K562 (cell line): ENCODE data around the gene ZNRF1. TPM values are rescaled to one million over a fixed set of nuclear protein-coding genes. Genes with fewer than 3 reads are reported as not detected.

Experiments used
- EP300 ChIP-seq: IDR thresholded peaks from 2 replicates; pipeline ENCODE4 v1.6.1; 2012; ENCODE audit warnings: low read length, improper control_type of control experiment
- HDAC1 ChIP-seq, 2 experiments: fragments of 450-650 bp; IDR thresholded peaks; 2 replicates each; pipeline ENCODE4 v1.6.1; 2016 to 2017; ENCODE audit warnings: inconsistent platforms in 1 of 2, mild to moderate bottlenecking in 1 of 2, moderate library complexity in 1 of 2
- NCOR1 ChIP-seq: fragments of 450-650 bp; IDR thresholded peaks from 2 replicates; pipeline ENCODE4 v1.6.1; 2016; ENCODE audit warnings: mild to moderate bottlenecking, moderate library complexity
- NFE2L1 ChIP-seq: fragments of 450-650 bp; IDR thresholded peaks from 2 replicates; pipeline ENCODE4 v1.6.1; 2016; ENCODE audit warnings: missing genetic modification characterization, low read depth, mild to moderate bottlenecking, missing compliant biosample characterization, moderate library complexity, borderline replicate concordance
- OTX1 ChIP-seq: fragments of 450-650 bp; formaldehyde crosslinking; IDR thresholded peaks from 2 replicates; pipeline ENCODE4 v1.4.0; 2022; ENCODE audit warnings: mild to moderate bottlenecking
- RHOXF2B ChIP-seq: fragments of 250-450 bp; sonication (Bioruptor Pico); conservative IDR thresholded peaks from 2 replicates; pipeline ENCODE4 v1.5.1; 2021
- SPI1 ChIP-seq: IDR thresholded peaks from 2 replicates; pipeline ENCODE4 v1.6.1; 2011; ENCODE audit warnings: low read depth, low read length, control low read depth, borderline replicate concordance
- ZNF311 ChIP-seq: fragments of 250-450 bp; sonication (Bioruptor Pico); IDR thresholded peaks from 2 replicates; pipeline ENCODE4 v1.4.0; 2020; ENCODE audit warnings: mild to moderate bottlenecking, moderate library complexity
- ZNF707 ChIP-seq: fragments of 250-450 bp; sonication (Bioruptor Pico); conservative IDR thresholded peaks from 2 replicates; pipeline ENCODE4 v1.8.0; 2022; ENCODE audit warnings: inconsistent platforms, mild to moderate bottlenecking, moderate library complexity
- polyA plus RNA-seq, 8 experiments: library from polyadenylated mRNA; depleted of rRNA in 4 of 8; stranded (reverse) in 5 of 8; unstranded in 3 of 8; fragments of >200 nt; fragmentation: Nextera tagmentation in 2 of 8; fragmentation: Illumina TruSeq in 1 of 8; extraction: Ambion mirVana in 2 of 8; extraction: Trizol in 1 of 8; gene quantifications; 2 replicates each; pipeline versions ENCODE4 v1.2.1 to v1.2.3, GENCODE V29; 2011 to 2014; ENCODE audit warnings: inconsistent platforms in 1 of 8, missing spikeins in 1 of 8
- total RNA-seq, 7 experiments: library from RNA; depleted of rRNA in 6 of 7; stranded (reverse); fragments of >200 nt in 6 of 7; fragmentation: Illumina TruSeq in 2 of 7; extraction: Trizol in 2 of 7; gene quantifications; 2 replicates each; pipeline versions ENCODE4 v1.2.1 to v1.2.3, GENCODE V29; 2011 to 2021; ENCODE audit warnings: low replicate concordance in 1 of 7
- TF ChIP-seq, protein P1 (sequence below): fragments of 450-650 bp; IDR thresholded peaks from 2 replicates; pipeline ENCODE4 v1.6.1; 2016; ENCODE audit warnings: mild to moderate bottlenecking, moderate library complexity

ZNRF1 gene
- total and polyA plus RNA-seq, 9 of the 15 experiments (the other 6 are each of a cell fraction or from before 2014, with no cell fraction given) = 9.5 to 37.7 (median 20.0) TPM

DNA sequence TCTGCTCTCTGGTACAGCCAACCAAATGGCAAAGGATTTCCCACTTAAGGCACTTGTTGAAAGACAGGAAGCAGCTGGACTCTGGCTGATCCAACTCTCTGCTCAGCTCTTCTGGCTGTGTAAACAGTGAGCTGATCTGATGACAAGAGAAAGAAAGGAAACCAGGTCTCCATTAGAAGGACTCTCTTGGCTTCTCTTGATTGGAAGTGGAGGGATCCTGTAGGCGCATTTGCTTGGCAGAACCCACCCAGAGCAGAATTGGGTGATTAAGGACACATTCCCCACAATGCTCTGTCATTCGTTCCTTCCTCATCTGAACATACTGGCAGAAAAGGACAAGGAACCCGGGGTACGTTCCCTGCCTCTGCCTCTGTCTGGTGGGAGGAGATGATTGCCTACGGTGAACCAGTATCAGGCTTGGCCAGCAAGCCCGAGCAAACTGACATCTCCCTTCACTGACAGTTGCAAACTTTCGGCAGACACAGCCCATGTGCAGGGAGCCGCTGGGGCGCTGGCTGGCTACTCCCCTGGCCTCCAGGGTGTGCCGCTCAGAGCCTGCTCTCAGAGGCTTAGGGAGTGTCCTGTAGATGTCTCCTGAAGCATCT is 88.7 kb downstream of the ZNRF1 start (continued):
- TF ChIP-seq, protein P1, sequence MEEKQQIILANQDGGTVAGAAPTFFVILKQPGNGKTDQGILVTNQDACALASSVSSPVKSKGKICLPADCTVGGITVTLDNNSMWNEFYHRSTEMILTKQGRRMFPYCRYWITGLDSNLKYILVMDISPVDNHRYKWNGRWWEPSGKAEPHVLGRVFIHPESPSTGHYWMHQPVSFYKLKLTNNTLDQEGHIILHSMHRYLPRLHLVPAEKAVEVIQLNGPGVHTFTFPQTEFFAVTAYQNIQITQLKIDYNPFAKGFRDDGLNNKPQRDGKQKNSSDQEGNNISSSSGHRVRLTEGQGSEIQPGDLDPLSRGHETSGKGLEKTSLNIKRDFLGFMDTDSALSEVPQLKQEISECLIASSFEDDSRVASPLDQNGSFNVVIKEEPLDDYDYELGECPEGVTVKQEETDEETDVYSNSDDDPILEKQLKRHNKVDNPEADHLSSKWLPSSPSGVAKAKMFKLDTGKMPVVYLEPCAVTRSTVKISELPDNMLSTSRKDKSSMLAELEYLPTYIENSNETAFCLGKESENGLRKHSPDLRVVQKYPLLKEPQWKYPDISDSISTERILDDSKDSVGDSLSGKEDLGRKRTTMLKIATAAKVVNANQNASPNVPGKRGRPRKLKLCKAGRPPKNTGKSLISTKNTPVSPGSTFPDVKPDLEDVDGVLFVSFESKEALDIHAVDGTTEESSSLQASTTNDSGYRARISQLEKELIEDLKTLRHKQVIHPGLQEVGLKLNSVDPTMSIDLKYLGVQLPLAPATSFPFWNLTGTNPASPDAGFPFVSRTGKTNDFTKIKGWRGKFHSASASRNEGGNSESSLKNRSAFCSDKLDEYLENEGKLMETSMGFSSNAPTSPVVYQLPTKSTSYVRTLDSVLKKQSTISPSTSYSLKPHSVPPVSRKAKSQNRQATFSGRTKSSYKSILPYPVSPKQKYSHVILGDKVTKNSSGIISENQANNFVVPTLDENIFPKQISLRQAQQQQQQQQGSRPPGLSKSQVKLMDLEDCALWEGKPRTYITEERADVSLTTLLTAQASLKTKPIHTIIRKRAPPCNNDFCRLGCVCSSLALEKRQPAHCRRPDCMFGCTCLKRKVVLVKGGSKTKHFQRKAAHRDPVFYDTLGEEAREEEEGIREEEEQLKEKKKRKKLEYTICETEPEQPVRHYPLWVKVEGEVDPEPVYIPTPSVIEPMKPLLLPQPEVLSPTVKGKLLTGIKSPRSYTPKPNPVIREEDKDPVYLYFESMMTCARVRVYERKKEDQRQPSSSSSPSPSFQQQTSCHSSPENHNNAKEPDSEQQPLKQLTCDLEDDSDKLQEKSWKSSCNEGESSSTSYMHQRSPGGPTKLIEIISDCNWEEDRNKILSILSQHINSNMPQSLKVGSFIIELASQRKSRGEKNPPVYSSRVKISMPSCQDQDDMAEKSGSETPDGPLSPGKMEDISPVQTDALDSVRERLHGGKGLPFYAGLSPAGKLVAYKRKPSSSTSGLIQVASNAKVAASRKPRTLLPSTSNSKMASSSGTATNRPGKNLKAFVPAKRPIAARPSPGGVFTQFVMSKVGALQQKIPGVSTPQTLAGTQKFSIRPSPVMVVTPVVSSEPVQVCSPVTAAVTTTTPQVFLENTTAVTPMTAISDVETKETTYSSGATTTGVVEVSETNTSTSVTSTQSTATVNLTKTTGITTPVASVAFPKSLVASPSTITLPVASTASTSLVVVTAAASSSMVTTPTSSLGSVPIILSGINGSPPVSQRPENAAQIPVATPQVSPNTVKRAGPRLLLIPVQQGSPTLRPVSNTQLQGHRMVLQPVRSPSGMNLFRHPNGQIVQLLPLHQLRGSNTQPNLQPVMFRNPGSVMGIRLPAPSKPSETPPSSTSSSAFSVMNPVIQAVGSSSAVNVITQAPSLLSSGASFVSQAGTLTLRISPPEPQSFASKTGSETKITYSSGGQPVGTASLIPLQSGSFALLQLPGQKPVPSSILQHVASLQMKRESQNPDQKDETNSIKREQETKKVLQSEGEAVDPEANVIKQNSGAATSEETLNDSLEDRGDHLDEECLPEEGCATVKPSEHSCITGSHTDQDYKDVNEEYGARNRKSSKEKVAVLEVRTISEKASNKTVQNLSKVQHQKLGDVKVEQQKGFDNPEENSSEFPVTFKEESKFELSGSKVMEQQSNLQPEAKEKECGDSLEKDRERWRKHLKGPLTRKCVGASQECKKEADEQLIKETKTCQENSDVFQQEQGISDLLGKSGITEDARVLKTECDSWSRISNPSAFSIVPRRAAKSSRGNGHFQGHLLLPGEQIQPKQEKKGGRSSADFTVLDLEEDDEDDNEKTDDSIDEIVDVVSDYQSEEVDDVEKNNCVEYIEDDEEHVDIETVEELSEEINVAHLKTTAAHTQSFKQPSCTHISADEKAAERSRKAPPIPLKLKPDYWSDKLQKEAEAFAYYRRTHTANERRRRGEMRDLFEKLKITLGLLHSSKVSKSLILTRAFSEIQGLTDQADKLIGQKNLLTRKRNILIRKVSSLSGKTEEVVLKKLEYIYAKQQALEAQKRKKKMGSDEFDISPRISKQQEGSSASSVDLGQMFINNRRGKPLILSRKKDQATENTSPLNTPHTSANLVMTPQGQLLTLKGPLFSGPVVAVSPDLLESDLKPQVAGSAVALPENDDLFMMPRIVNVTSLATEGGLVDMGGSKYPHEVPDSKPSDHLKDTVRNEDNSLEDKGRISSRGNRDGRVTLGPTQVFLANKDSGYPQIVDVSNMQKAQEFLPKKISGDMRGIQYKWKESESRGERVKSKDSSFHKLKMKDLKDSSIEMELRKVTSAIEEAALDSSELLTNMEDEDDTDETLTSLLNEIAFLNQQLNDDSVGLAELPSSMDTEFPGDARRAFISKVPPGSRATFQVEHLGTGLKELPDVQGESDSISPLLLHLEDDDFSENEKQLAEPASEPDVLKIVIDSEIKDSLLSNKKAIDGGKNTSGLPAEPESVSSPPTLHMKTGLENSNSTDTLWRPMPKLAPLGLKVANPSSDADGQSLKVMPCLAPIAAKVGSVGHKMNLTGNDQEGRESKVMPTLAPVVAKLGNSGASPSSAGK = no peak; the same call in 1 of the 2 replicates
- TF ChIP-seq SPI1 (no peak), NCOR1 (peak; percentile 54), ZNF311 (CRISPR knock-in tag) (no peak), EP300 (peak; percentile 53; the same call in 1 of the 2 replicates), OTX1 (CRISPR knock-in tag) (no peak), ZNF707 (CRISPR knock-in tag) (no peak), NFE2L1 (tag) (no peak), RHOXF2B (CRISPR knock-in tag) (no peak), HDAC1 (IDR thresholded peaks at IDR 0.05) (peak in 1 of 2 experiments; percentile 34; a peak in 2 of 4 replicates)
